HEK293 (cell line): ENCODE data around the gene SMTNL1.

Source experiments
- CTCF ChIA-PET: fragments of 350-600 bp; formaldehyde crosslinking; extraction: SDS; loops from one replicate; lab custom pipeline; 2021; ENCODE audit warnings: antibody characterized with exemption; lab: Yijun Ruan, JAX
- POLR2A ChIA-PET: fragments of 300-600 bp; formaldehyde crosslinking; extraction: SDS; loops from one replicate; lab custom pipeline; 2020; ENCODE audit warnings: antibody characterized with exemption, inconsistent platforms; lab: Yijun Ruan, JAX
- H3K27ac ChIP-seq: fragments of 200-500 bp; sonication (Bioruptor generic); 2 replicates; pipeline ENCODE4 v1.5.1; 2014; ENCODE audit warnings: low read depth, low read length, control low read depth, inconsistent platforms; ENCODE audit errors: extremely low read depth
- H3K36me3 ChIP-seq, 2 experiments: fragments of 200-500 bp in 1 of 2; sonication (Bioruptor generic) in 1 of 2; 1 replicate in 1 of 2; 2 replicates in 1 of 2; pipeline ENCODE4 v1.5.1; 2014 to 2017; ENCODE audit warnings: inconsistent platforms in 2 of 2, low read length in 2 of 2; ENCODE audit not compliant: control insufficient read depth in 2 of 2, insufficient read depth in 1 of 2
- H3K4me1 ChIP-seq: fragments of 200-500 bp; sonication (Bioruptor generic); 2 replicates; pipeline ENCODE4 v1.5.1; 2014; ENCODE audit warnings: mild to moderate bottlenecking, low read length, inconsistent platforms; ENCODE audit not compliant: control insufficient read depth, insufficient read depth
- H3K4me3 ChIP-seq: 2 replicates; pipeline ENCODE4 v1.5.1; 2011; ENCODE audit warnings: low read depth, mild to moderate bottlenecking, control low read depth, low read length, moderate library complexity
- H3K9me3 ChIP-seq: fragments of 200-500 bp; sonication (Bioruptor generic); 2 replicates; pipeline ENCODE4 v1.5.1; 2014; ENCODE audit warnings: low read depth, low read length, inconsistent platforms; ENCODE audit not compliant: control insufficient read depth, insufficient read depth
- SCRT2 ChIP-seq: fragments of 450-650 bp; formaldehyde crosslinking; IDR thresholded peaks from 2 replicates; pipeline ENCODE4 v1.5.1; 2016; ENCODE audit warnings: missing biosample characterization, missing genetic modification characterization
- SP2 ChIP-seq: fragments of 450-650 bp; formaldehyde crosslinking; IDR thresholded peaks from 2 replicates; pipeline ENCODE4 v1.5.1; 2016; ENCODE audit warnings: missing biosample characterization, missing genetic modification characterization
- TCF7L2 ChIP-seq: IDR thresholded peaks from 2 replicates; pipeline ENCODE4 v1.6.1; 2011; ENCODE audit warnings: low read depth, mild to moderate bottlenecking, inconsistent platforms, low read length, moderate library complexity, borderline replicate concordance
- ZBTB17 ChIP-seq: fragments of 450-650 bp; formaldehyde crosslinking; IDR thresholded peaks from 2 replicates; pipeline ENCODE4 v1.5.1; 2016; ENCODE audit warnings: missing biosample characterization, missing genetic modification characterization
- ZIC2 ChIP-seq: fragments of 450-650 bp; formaldehyde crosslinking; IDR thresholded peaks from 2 replicates; pipeline ENCODE4 v1.5.1; 2016; ENCODE audit warnings: missing biosample characterization, missing genetic modification characterization
- ZNF132 ChIP-seq: fragments of 450-650 bp; formaldehyde crosslinking; IDR thresholded peaks from 2 replicates; pipeline ENCODE4 v1.5.1; 2017; ENCODE audit warnings: missing biosample characterization, missing genetic modification characterization, borderline replicate concordance
- ZNF140 ChIP-seq: fragments of 450-650 bp; formaldehyde crosslinking; IDR thresholded peaks from 2 replicates; pipeline ENCODE4 v1.5.1; 2016; ENCODE audit warnings: missing biosample characterization, missing genetic modification characterization
- ZNF157 ChIP-seq: fragments of 450-650 bp; formaldehyde crosslinking; IDR thresholded peaks from 2 replicates; pipeline ENCODE4 v1.5.1; 2016; ENCODE audit warnings: missing biosample characterization, missing genetic modification characterization
- ZNF2 ChIP-seq: fragments of 450-650 bp; formaldehyde crosslinking; IDR thresholded peaks from 2 replicates; pipeline ENCODE4 v1.5.1; 2016; ENCODE audit warnings: missing biosample characterization, missing genetic modification characterization
- ZNF214 ChIP-seq: fragments of 450-650 bp; formaldehyde crosslinking; IDR thresholded peaks from 2 replicates; pipeline ENCODE4 v1.5.1; 2017; ENCODE audit warnings: missing biosample characterization, mild to moderate bottlenecking, missing genetic modification characterization, borderline replicate concordance
- ZNF223 ChIP-seq: fragments of 450-650 bp; formaldehyde crosslinking; IDR thresholded peaks from 2 replicates; pipeline ENCODE4 v1.5.1; 2016; ENCODE audit warnings: missing biosample characterization, missing genetic modification characterization
- ZNF274 ChIP-seq, 2 experiments: fragments of 200-500 bp in 1 of 2; fragments of 450-650 bp in 1 of 2; sonication (Bioruptor generic) in 1 of 2; formaldehyde crosslinking in 1 of 2; IDR thresholded peaks; 2 replicates each; pipeline versions ENCODE4 v1.5.1 to v1.6.1; 2014 to 2016; ENCODE audit warnings: borderline replicate concordance in 1 of 2, inconsistent platforms in 1 of 2, low read length in 1 of 2, missing biosample characterization in 1 of 2, missing genetic modification characterization in 1 of 2
- ZNF350 ChIP-seq: fragments of 450-650 bp; formaldehyde crosslinking; IDR thresholded peaks from 2 replicates; pipeline ENCODE4 v1.5.0; 2017; ENCODE audit warnings: missing biosample characterization, mild to moderate bottlenecking, missing genetic modification characterization
- ZNF37A ChIP-seq: fragments of 450-650 bp; IDR thresholded peaks from 2 replicates; pipeline ENCODE4 v1.5.1; 2018; ENCODE audit warnings: missing biosample characterization, missing genetic modification characterization
- ZNF596 ChIP-seq: fragments of 450-650 bp; IDR thresholded peaks from 2 replicates; pipeline ENCODE4 v1.5.0; 2018; ENCODE audit warnings: missing biosample characterization, mild to moderate bottlenecking, missing genetic modification characterization, moderate library complexity
- ZNF629 ChIP-seq: fragments of 450-650 bp; formaldehyde crosslinking; IDR thresholded peaks from 2 replicates; pipeline ENCODE4 v1.5.1; 2017; ENCODE audit warnings: missing biosample characterization, missing genetic modification characterization
- ZNF660 ChIP-seq: fragments of 450-650 bp; IDR thresholded peaks from 2 replicates; pipeline ENCODE4 v1.5.1; 2018; ENCODE audit warnings: missing biosample characterization, mild to moderate bottlenecking, missing genetic modification characterization
- ZNF701 ChIP-seq: fragments of 450-650 bp; formaldehyde crosslinking; IDR thresholded peaks from 2 replicates; pipeline ENCODE4 v1.5.1; 2016; ENCODE audit warnings: missing biosample characterization, missing genetic modification characterization
- ZNF785 ChIP-seq: fragments of 450-650 bp; formaldehyde crosslinking; IDR thresholded peaks from 2 replicates; pipeline ENCODE4 v1.5.1; 2016; ENCODE audit warnings: missing biosample characterization, missing genetic modification characterization
- ZNF843 ChIP-seq: fragments of 450-650 bp; formaldehyde crosslinking; IDR thresholded peaks from 2 replicates; pipeline ENCODE4 v1.5.1; 2016; ENCODE audit warnings: missing biosample characterization, missing genetic modification characterization
- ZXDB ChIP-seq: fragments of 450-650 bp; formaldehyde crosslinking; IDR thresholded peaks from 2 replicates; pipeline ENCODE4 v1.5.1; 2016; ENCODE audit warnings: missing biosample characterization, missing genetic modification characterization
- TF ChIP-seq, protein P1 (sequence below): fragments of 450-650 bp; formaldehyde crosslinking; IDR thresholded peaks from 2 replicates; pipeline ENCODE4; 2016; ENCODE audit warnings: missing biosample characterization, missing genetic modification characterization
- TF ChIP-seq, protein P2 (sequence below): fragments of 450-650 bp; formaldehyde crosslinking; IDR thresholded peaks from 2 replicates; pipeline ENCODE4 v1.5.1; 2017; ENCODE audit warnings: missing biosample characterization, missing genetic modification characterization
- TF ChIP-seq, protein P3 (sequence below): fragments of 450-650 bp; formaldehyde crosslinking; IDR thresholded peaks from 2 replicates; pipeline ENCODE4 v1.5.1; 2016; ENCODE audit warnings: missing biosample characterization, missing genetic modification characterization
- TF ChIP-seq, protein P4 (sequence below): fragments of 450-650 bp; formaldehyde crosslinking; conservative IDR thresholded peaks from 2 replicates; pipeline ENCODE4 v1.5.1; 2016; ENCODE audit warnings: low read depth, missing biosample characterization, missing genetic modification characterization
- TF ChIP-seq, protein P5 (sequence below): fragments of 450-650 bp; formaldehyde crosslinking; IDR thresholded peaks from 2 replicates; pipeline ENCODE4 v1.5.1; 2016; ENCODE audit warnings: missing biosample characterization, missing genetic modification characterization, borderline replicate concordance

SMTNL1 gene

DNA sequence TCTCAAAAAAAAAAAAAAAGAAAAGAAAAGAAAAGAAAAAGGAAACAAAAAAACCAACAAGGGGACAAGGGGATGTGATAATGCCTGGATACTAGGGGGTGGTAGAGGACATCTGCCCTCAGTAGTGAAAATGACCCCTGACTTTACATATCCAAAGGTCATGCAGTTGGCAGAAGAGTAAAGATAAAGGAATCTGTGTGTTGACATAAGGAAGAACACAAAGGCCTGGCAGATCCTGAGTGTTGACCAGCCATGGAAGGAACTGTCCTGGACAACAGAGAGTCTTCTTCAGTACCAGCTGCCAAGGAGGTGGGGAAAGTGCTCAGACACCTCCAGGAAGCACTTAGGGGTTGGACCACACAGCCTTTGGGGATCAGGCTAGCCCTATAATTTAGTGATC, 34.5 kb upstream of the SMTNL1 start:
- Histone ChIP-seq H3K36me3 (peaks cover 0 to 9% of the 10 kb centered on the region in 2 experiments; a peak in 1 of 3 replicates), H3K4me3 (no peak overlapping the region), H3K27ac (no peak overlapping the region), H3K9me3 (no peaks in the 10 kb centered on the region), H3K4me1 (no peaks in the 10 kb centered on the region)
- ChIA-PET CTCF (interaction anchor here (0.7 to 2.6 kb wide), 6 partner anchors 9 to 1363 kb away, joined by 3 to 20 read pairs (median 8); no protein-coding TSS in a partner anchor), POLR2A (interaction anchor here (1.9 kb wide), 1 partner anchor 10 kb away, joined by 7 read pairs; no protein-coding TSS in a partner anchor)
- TF ChIP-seq ZNF629 (tag by site-specific recombination) (no peak), ZNF274 (IDR thresholded peaks at IDR 0.05; ENCODE audit: low read length) (no peak), ZNF274 (tag by site-specific recombination; IDR thresholded peaks at IDR 0.05; ENCODE audit: borderline replicate concordance) (no peak), ZNF132 (no peak), ZNF660 (tag by site-specific recombination) (no peak), ZXDB (tag by site-specific recombination) (no peak), ZNF223 (tag by site-specific recombination) (no peak), ZNF157 (tag by site-specific recombination) (no peak), ZNF350 (tag by site-specific recombination) (no peak), ZNF785 (tag by site-specific recombination) (no peak), SP2 (tag by site-specific recombination) (no peak), ZNF596 (no peak), ZNF843 (tag by site-specific recombination) (no peak), TCF7L2 (no peak), ZNF2 (tag by site-specific recombination) (no peak)
- TF ChIP-seq, protein P1, sequence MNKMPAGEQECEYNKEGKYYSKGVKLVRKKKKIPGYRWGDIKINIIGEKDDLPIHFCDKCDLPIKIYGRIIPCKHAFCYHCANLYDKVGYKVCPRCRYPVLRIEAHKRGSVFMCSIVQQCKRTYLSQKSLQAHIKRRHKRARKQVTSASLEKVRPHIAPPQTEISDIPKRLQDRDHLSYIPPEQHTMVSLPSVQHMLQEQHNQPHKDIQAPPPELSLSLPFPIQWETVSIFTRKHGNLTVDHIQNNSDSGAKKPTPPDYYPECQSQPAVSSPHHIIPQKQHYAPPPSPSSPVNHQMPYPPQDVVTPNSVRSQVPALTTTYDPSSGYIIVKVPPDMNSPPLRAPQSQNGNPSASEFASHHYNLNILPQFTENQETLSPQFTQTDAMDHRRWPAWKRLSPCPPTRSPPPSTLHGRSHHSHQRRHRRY (tag by site-specific recombination): no peak
- TF ChIP-seq, protein P2, sequence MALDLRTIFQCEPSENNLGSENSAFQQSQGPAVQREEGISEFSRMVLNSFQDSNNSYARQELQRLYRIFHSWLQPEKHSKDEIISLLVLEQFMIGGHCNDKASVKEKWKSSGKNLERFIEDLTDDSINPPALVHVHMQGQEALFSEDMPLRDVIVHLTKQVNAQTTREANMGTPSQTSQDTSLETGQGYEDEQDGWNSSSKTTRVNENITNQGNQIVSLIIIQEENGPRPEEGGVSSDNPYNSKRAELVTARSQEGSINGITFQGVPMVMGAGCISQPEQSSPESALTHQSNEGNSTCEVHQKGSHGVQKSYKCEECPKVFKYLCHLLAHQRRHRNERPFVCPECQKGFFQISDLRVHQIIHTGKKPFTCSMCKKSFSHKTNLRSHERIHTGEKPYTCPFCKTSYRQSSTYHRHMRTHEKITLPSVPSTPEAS (tag by site-specific recombination): no peak
- TF ChIP-seq, protein P3, sequence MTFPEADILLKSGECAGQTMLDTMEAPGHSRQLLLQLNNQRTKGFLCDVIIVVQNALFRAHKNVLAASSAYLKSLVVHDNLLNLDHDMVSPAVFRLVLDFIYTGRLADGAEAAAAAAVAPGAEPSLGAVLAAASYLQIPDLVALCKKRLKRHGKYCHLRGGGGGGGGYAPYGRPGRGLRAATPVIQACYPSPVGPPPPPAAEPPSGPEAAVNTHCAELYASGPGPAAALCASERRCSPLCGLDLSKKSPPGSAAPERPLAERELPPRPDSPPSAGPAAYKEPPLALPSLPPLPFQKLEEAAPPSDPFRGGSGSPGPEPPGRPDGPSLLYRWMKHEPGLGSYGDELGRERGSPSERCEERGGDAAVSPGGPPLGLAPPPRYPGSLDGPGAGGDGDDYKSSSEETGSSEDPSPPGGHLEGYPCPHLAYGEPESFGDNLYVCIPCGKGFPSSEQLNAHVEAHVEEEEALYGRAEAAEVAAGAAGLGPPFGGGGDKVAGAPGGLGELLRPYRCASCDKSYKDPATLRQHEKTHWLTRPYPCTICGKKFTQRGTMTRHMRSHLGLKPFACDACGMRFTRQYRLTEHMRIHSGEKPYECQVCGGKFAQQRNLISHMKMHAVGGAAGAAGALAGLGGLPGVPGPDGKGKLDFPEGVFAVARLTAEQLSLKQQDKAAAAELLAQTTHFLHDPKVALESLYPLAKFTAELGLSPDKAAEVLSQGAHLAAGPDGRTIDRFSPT (tag by site-specific recombination): no peak

DNA sequence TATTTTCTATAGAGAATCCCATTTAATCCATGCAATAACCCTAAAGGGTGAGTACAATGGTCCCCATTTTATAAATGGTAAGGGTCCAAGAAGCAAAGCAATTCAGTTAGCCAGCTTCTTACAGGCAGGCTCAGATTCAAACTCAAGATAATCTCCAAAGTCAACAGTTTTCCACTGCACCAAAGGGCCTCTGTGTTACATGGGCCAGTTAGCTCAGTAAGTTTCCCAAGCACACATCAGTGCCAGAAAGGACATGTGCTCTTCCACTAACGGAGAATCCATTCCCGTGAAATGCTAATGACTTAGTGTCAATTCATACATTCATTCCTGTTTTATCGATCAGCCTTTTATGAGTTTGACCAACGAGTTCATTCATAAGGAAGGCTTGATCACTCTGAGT, 32.9 kb upstream of the SMTNL1 start:
- H3K27ac ChIP-seq: no peak overlapping the region
- peaks cover 0 to 5% of the 10 kb centered on the region in 2 experiments; a peak in 1 of 3 replicates for H3K36me3 ChIP-seq
- H3K9me3 ChIP-seq: no peaks in the 10 kb centered on the region
- POLR2A ChIA-PET: no interaction called here
- H3K4me3 ChIP-seq: no peak overlapping the region
- TF ChIP-seq ZNF701: no peak
- no peak for TF ChIP-seq SCRT2
- TF ChIP-seq ZIC2: no peak
- no peak for TF ChIP-seq ZNF37A (tag by site-specific recombination)
- TF ChIP-seq, protein P4, sequence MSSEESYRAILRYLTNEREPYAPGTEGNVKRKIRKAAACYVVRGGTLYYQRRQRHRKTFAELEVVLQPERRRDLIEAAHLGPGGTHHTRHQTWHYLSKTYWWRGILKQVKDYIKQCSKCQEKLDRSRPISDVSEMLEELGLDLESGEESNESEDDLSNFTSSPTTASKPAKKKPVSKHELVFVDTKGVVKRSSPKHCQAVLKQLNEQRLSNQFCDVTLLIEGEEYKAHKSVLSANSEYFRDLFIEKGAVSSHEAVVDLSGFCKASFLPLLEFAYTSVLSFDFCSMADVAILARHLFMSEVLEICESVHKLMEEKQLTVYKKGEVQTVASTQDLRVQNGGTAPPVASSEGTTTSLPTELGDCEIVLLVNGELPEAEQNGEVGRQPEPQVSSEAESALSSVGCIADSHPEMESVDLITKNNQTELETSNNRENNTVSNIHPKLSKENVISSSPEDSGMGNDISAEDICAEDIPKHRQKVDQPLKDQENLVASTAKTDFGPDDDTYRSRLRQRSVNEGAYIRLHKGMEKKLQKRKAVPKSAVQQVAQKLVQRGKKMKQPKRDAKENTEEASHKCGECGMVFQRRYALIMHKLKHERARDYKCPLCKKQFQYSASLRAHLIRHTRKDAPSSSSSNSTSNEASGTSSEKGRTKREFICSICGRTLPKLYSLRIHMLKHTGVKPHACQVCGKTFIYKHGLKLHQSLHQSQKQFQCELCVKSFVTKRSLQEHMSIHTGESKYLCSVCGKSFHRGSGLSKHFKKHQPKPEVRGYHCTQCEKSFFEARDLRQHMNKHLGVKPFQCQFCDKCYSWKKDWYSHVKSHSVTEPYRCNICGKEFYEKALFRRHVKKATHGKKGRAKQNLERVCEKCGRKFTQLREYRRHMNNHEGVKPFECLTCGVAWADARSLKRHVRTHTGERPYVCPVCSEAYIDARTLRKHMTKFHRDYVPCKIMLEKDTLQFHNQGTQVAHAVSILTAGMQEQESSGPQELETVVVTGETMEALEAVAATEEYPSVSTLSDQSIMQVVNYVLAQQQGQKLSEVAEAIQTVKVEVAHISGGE: no peak
- TF ChIP-seq ZNF214 (tag by site-specific recombination): no peak
- TF ChIP-seq, protein P5, sequence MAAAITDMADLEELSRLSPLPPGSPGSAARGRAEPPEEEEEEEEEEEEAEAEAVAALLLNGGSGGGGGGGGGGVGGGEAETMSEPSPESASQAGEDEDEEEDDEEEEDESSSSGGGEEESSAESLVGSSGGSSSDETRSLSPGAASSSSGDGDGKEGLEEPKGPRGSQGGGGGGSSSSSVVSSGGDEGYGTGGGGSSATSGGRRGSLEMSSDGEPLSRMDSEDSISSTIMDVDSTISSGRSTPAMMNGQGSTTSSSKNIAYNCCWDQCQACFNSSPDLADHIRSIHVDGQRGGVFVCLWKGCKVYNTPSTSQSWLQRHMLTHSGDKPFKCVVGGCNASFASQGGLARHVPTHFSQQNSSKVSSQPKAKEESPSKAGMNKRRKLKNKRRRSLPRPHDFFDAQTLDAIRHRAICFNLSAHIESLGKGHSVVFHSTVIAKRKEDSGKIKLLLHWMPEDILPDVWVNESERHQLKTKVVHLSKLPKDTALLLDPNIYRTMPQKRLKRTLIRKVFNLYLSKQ (tag by site-specific recombination): no peak
- no peak for TF ChIP-seq ZNF140 (tag by site-specific recombination)
- no peak for TF ChIP-seq ZBTB17 (tag by site-specific recombination)
- TF ChIP-seq, all 188 proteins: peak for 0
- CTCF ChIA-PET: interaction anchor here (0.7 to 4.4 kb wide), 4 partner anchors 11 to 47 kb away, joined by 3 to 31 read pairs (median 10); no protein-coding TSS in a partner anchor
- no peaks in the 10 kb centered on the region for H3K4me1 ChIP-seq
